NAMALWA (cell line): ENCODE measurements around the gene GRID2IP.

Experiments
- DNase-seq: peaks from one replicate; pipeline ENCODE4 v3.0.0-alpha.2; 2015; ENCODE audit warnings: low spot score

Gene GRID2IP

GRCh38 chr7:6447581-6448199 is 103.6 kb downstream of the GRID2IP start, which contains the start of gene DAGLB:
Gene DAGLB (minus strand): TSS chr7:6447954. CDS start chr7:6447842, 112 bp downstream.
- DNase-seq: peak; percentile 99
